Endothelial cell of umbilical vein (primary cell): ENCODE results near the gene STX4. TPM values are rescaled to one million over a fixed set of nuclear protein-coding genes. Genes with fewer than 3 reads are reported as not detected.
"Not testable (repeated sequence)": the region's sequence is repeated elsewhere in the genome, so short reads cannot be mapped to it uniquely, and the experiment has no call there.

Experiments used
- BruUV-seq: library from RNA; stranded (reverse); fragments of 400-500 nt; replicated peaks from 2 replicates; lab custom pipeline; 2021; lab: Mats Ljungman, UMichigan
- CTCF ChIA-PET: fragments of 300-600, 350-600 bp; sonication (Branson Sonifier 250); formaldehyde crosslinking; loops from one replicate; lab custom pipeline; 2021; ENCODE audit warnings: antibody characterized with exemption, inconsistent platforms; lab: Charles Lee
- POLR2A ChIA-PET: fragments of 300-600, 350-600 bp; sonication (Branson Sonifier 250); formaldehyde crosslinking; loops from one replicate; lab custom pipeline; 2021; ENCODE audit warnings: antibody characterized with exemption, inconsistent platforms; lab: Charles Lee
- DNase-seq: peaks from one replicate; pipeline ENCODE4 v3.0.0-alpha.2; 2011; ENCODE audit warnings: low read depth, low spot score
- FAIRE-seq: peaks from 2 replicates; lab custom pipeline; 2011; peaks lifted over from hg19 to GRCh38; lab: Jason Lieb, UNC
- H2AFZ ChIP-seq: 2 replicates; pipeline ENCODE4 v1.6.0; 2012; ENCODE audit warnings: low read depth, low read length, control low read depth, inconsistent platforms
- H3K27ac ChIP-seq: 2 replicates; pipeline ENCODE4 v1.5.1; 2011; ENCODE audit warnings: low read depth, mild to moderate bottlenecking, control low read depth, low read length, moderate library complexity; ENCODE audit not compliant: insufficient read depth
- H3K27me3 ChIP-seq, 2 experiments: 2 replicates each; pipeline versions ENCODE4 v1.6.0 to v1.6.1; 2011; ENCODE audit warnings: low read length in 2 of 2, mixed read lengths in 1 of 2; ENCODE audit not compliant: control insufficient read depth in 2 of 2, insufficient read depth in 2 of 2
- H3K36me3 ChIP-seq, 2 experiments: 2 replicates in 1 of 2; 3 replicates in 1 of 2; pipeline ENCODE4 v1.5.1; 2011; ENCODE audit warnings: low read length in 2 of 2, mild to moderate bottlenecking in 1 of 2, moderate library complexity in 1 of 2; ENCODE audit not compliant: control insufficient read depth in 2 of 2, insufficient read depth in 2 of 2; ENCODE audit errors: extremely low read depth in 1 of 2
- H3K4me1 ChIP-seq: 3 replicates; pipeline ENCODE4 v1.5.1; 2011; ENCODE audit warnings: mild to moderate bottlenecking, low read length; ENCODE audit not compliant: control insufficient read depth, insufficient read depth; ENCODE audit errors: extremely low read depth
- H3K4me2 ChIP-seq: 2 replicates; pipeline ENCODE4 v1.6.1; 2011; ENCODE audit warnings: low read length, control low read depth, mixed read lengths; ENCODE audit not compliant: insufficient read depth
- H3K4me3 ChIP-seq, 3 experiments: fragments of 200-600 bp in 1 of 3; sonication (generic), shearing (Covaris generic) in 1 of 3; replicated peaks in 1 of 3; 2 replicates each; pipeline ENCODE4 v1.5.1; 2011 to 2016; ENCODE audit warnings: control low read depth in 3 of 3, low read length in 3 of 3, mild to moderate bottlenecking in 2 of 3, inconsistent platforms in 1 of 3, low read depth in 1 of 3, moderate library complexity in 1 of 3; ENCODE audit not compliant: insufficient read depth in 1 of 3
- H3K79me2 ChIP-seq: 2 replicates; pipeline ENCODE4 v1.6.0; 2012; ENCODE audit warnings: low read length, inconsistent platforms; ENCODE audit not compliant: control insufficient read depth, insufficient read depth
- H3K9ac ChIP-seq: replicated peaks from 2 replicates; pipeline ENCODE3; 2011; ENCODE audit warnings: low read length, control low read depth; ENCODE audit not compliant: insufficient read depth; ENCODE audit errors: extremely low read depth
- H3K9me1 ChIP-seq: replicated peaks from 3 replicates; pipeline ENCODE4 v1.6.0; 2011; ENCODE audit warnings: mild to moderate bottlenecking, low read length; ENCODE audit not compliant: control insufficient read depth, insufficient read depth; ENCODE audit errors: extremely low read depth
- H3K9me3 ChIP-seq: replicated peaks from 2 replicates; pipeline ENCODE4 v1.5.1; 2012; ENCODE audit warnings: low read length, inconsistent platforms; ENCODE audit not compliant: control insufficient read depth, insufficient read depth
- H4K20me1 ChIP-seq: replicated peaks from 2 replicates; pipeline ENCODE3; 2011; ENCODE audit warnings: mild to moderate bottlenecking, low read length; ENCODE audit not compliant: control insufficient read depth, insufficient read depth; ENCODE audit errors: extremely low read depth
- EZH2 ChIP-seq: IDR thresholded peaks from 2 replicates; pipeline ENCODE4 v1.6.1; 2012; ENCODE audit warnings: borderline replicate concordance, low read depth, mild to moderate bottlenecking, moderate library complexity, low read length, inconsistent platforms; ENCODE audit not compliant: severe bottlenecking
- JUN ChIP-seq: IDR thresholded peaks from 2 replicates; pipeline ENCODE4 v1.6.1; 2011; ENCODE audit warnings: borderline replicate concordance, low read depth; ENCODE audit not compliant: insufficient read length, insufficient read depth
- dilution Hi-C: fragments of 300-500 bp; cut with MboI; formaldehyde crosslinking; loops from one replicate; pipeline ENCODE4 v1.15.0; 2019; ENCODE audit warnings: low sequenced_read_pairs; ENCODE audit not compliant: extremely low pct_ligation_motif_present
- intact Hi-C: fragments of 100-400 bp; cut with micrococcal nuclease; formaldehyde crosslinking; loops from one replicate; pipeline ENCODE4 v1.10.0; 2022
- polyA plus RNA-seq, 4 experiments: library from polyadenylated mRNA; depleted of rRNA in 3 of 4; stranded (reverse) in 3 of 4; unstranded in 1 of 4; fragments of >200 nt; gene quantifications; 2 replicates each; pipeline versions ENCODE4 v1.2.1 to v1.2.3, GENCODE V29; 2011 to 2012; ENCODE audit warnings: missing spikeins in 1 of 4
- total RNA-seq: library from RNA; stranded (reverse); gene quantifications from 2 replicates; pipeline ENCODE4 v1.2.3, GENCODE V29; 2021

STX4 gene
- total and polyA plus RNA-seq, 2 donors (not counting 3 experiments of a cell fraction or from before 2014, with no cell fraction given), result 49.5 to 65.2 TPM

DNA sequence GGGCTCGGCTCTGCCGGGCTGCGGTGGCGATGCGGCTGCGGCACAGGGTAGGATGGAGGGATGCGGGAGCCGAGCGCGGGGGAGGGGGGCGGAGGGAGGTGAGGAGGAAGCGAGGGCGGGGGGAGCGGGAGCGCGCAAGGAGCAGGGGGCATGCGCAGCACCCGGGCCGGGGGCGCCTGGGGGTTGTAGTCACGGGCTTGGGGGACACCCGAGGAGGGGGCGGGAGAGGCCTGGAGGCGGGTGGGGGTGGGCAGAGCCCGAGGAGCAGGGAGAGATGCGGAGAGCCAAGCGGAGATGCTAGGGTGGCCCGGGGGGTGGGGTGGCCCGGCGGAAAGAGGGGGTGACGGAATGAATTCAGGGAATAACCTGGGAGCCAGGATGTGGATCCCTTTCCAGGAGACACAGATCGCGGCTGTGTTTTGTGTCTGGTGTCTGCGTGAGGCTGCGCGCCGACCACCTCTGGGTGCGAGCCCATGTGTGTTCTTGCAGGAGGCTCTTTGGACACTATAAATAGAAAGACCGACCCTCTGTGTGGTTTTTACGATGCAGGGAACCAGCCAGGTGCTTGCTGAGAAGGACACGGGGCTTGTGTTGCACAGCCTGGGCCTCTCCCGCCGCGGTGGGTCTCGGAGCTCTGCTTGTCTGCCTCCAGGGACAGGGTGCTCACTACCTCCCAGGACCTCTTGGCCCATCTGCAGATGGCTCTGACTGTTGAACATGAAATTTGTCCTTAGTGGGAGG, 22.6 kb upstream of the STX4 start, which contains the start of gene STX1B:
STX1B (minus strand) TSS at position 54 of the 741 bp plus-strand sequence. CDS start 242 bp downstream, outside the sequence.
- FAIRE-seq (no peak), DNase-seq (no peak)
- ChIA-PET POLR2A (no interaction called here), CTCF (no interaction called here)
- H2AFZ ChIP-seq, result no peak within 1 kb of the TSS
- dilution Hi-C loops (no loop called here), intact Hi-C loops (no loop called here)
- BruUV-seq, result no TSS peak
- H3K9me1 ChIP-seq, result no peaks in the 10 kb centered on the region
- H3K4me3 ChIP-seq, result no peak within 1 kb of the TSS
- no peaks in the 10 kb centered on the region for H3K4me1 ChIP-seq
- H3K4me2 ChIP-seq, result no peak within 1 kb of the TSS
- peaks cover 17 to 32% of the 10 kb centered on the region in 2 experiments for H3K27me3 ChIP-seq
- H3K36me3 ChIP-seq, result no peaks in the 10 kb centered on the region
- no peak for TF ChIP-seq JUN
- TF ChIP-seq EZH2, result peak; percentile 54
- H3K9ac ChIP-seq, result no peak within 1 kb of the TSS
- H3K9me3 ChIP-seq, result no peaks in the 10 kb centered on the region
- no peak within 1 kb of the TSS for H3K27ac ChIP-seq
- no peaks in the 10 kb centered on the region for H3K79me2 ChIP-seq
- no peaks in the 10 kb centered on the region for H4K20me1 ChIP-seq

DNA sequence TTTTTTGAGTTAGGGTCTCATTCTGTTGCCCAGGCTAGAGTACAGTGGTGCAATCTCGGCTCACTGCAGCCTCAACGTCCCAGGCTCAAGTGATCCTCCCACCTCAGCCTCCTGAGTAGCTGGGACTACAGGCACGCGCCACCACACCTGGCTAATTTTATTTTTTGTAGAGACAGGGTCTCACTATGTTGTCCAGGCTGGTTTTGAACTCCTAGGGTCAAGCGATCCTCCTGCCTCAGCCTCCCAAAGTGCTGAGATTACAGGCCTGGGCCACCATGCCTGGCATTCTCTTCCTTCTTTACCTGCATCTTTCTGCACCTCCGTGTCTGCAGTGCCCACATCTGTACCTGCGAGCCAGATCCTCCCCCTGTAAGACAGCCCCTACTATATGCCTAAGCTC, 21.5 kb upstream of the STX4 start:
- not testable (repeated sequence) for FAIRE-seq, H3K4me2 ChIP-seq

DNA sequence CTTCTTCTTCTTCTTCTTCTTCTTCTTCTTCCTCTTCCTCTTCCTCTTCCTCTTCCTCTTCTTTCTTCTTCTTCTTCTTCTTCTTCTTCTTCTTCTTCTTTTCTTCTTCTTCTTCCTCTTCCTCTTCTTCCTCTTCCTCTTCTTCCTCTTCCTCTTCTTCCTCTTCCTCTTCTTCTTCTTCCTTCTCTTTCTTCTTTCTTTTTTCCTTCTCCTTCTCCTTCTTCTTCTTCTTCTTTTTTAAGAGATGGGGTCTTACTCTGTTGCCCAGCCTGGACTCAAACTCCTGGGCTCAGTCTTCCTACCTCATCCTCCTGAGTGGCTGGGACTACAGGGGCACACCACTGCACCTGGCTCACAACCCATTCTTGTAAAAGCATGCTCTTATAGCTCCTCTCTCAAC, 20.1 kb upstream of the STX4 start:
- intact Hi-C loops, BruUV-seq, H3K4me1 ChIP-seq, DNase-seq, H3K4me3 ChIP-seq, dilution Hi-C loops, H3K36me3 ChIP-seq, CTCF ChIA-PET, H4K20me1 ChIP-seq, FAIRE-seq, H3K9me3 ChIP-seq, H3K9ac ChIP-seq, POLR2A ChIA-PET, H2AFZ ChIP-seq, H3K27ac ChIP-seq, H3K9me1 ChIP-seq, H3K79me2 ChIP-seq, H3K4me2 ChIP-seq: not testable (repeated sequence)
- H3K27me3 ChIP-seq, result peaks cover 14 to 30% of the 10 kb centered on the region in 2 experiments

More for the DNA sequence above, 21.5 kb upstream of the STX4 start:
- BruUV-seq, POLR2A ChIA-PET, H2AFZ ChIP-seq, H3K36me3 ChIP-seq, H3K27ac ChIP-seq, DNase-seq, H3K9ac ChIP-seq, H3K4me1 ChIP-seq, intact Hi-C loops, H3K79me2 ChIP-seq, H4K20me1 ChIP-seq, dilution Hi-C loops, H3K9me1 ChIP-seq, H3K4me3 ChIP-seq, H3K9me3 ChIP-seq: not testable (repeated sequence)
- CTCF ChIA-PET, result interaction anchor here (1.1 kb wide), 1 partner anchor 13 kb away, joined by 4 read pairs; no protein-coding TSS in a partner anchor
- peaks cover 17 to 30% of the 10 kb centered on the region in 2 experiments for H3K27me3 ChIP-seq
